GM20000 (cell line): ENCODE data around the gene MYO1D.

Experiments used
- DNase-seq: peaks from one replicate; pipeline ENCODE4 v3.0.0; 2012; ENCODE audit warnings: low spot score
- CTCF ChIP-seq: IDR thresholded peaks from 2 replicates; pipeline ENCODE4 v1.5.1; 2012; ENCODE audit warnings: mild to moderate bottlenecking, control low read depth; ENCODE audit errors: extremely low read depth, missing control alignments

Gene MYO1D

GRCh38 chr17:32520737-32521404 lies 356.1 kb downstream of the MYO1D start:
- no peak for TF ChIP-seq CTCF
- no peak for DNase-seq

DNA sequence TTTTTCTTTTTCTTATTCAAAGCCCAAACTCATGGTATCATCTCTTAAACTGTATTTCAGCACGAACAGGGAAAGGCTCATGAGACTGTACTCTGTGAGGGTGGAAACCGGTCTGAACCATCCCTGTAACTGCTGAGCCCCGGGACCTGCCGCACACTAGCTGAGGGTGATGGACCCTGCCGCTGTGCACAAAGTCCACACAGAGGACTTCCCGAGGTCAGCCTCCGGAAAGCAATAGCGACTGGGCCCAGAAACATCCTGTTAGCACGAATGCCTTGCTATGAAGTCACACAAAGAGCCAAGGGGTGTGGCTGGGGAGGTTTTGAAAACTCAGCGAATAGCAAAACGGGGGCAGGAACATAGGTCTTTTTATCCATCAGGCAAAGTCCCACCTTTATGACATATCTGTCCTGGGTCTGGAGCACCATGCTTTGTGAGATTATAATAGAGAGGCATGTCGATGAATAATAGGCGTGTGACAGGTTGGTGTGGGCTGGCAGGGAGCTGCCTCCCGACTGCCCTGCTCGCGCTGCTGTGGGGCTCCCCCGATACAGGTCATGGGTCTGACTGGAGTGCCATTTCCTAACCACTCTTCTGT lies 356.7 kb downstream of the MYO1D start:
- no peak for TF ChIP-seq CTCF
- peak; percentile 67 for DNase-seq

- TF ChIP-seq CTCF: no peak
- DNase-seq: peak; percentile 77
These were observed 357.5 kb downstream of the MYO1D start for GRCh38 chr17:32519228-32520103.

GRCh38 chr17:32518646-32519227 lies 358.2 kb downstream of the MYO1D start:
- TF ChIP-seq CTCF: no peak
- DNase-seq: no peak

DNA sequence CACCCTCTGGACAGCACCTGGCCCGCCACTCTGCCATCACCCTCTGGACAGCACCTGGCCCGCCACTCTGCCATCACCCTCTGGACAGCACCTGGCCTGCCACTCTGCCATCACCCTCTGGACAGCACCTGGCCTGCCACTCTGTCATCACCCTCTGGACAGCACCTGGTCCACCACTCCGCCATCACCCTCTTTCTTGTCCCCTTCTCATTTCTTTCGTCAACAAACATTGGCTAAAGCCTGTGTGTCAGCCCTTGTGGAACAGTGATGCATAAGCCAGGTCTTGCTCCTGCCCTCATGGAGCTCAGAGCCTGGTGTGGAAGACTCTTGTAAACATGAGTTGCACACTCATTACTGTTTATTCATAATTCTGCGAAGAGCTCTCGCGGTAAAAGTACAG lies 358.9 kb downstream of the MYO1D start:
- no peak for TF ChIP-seq CTCF
- DNase-seq: no peak

DNA sequence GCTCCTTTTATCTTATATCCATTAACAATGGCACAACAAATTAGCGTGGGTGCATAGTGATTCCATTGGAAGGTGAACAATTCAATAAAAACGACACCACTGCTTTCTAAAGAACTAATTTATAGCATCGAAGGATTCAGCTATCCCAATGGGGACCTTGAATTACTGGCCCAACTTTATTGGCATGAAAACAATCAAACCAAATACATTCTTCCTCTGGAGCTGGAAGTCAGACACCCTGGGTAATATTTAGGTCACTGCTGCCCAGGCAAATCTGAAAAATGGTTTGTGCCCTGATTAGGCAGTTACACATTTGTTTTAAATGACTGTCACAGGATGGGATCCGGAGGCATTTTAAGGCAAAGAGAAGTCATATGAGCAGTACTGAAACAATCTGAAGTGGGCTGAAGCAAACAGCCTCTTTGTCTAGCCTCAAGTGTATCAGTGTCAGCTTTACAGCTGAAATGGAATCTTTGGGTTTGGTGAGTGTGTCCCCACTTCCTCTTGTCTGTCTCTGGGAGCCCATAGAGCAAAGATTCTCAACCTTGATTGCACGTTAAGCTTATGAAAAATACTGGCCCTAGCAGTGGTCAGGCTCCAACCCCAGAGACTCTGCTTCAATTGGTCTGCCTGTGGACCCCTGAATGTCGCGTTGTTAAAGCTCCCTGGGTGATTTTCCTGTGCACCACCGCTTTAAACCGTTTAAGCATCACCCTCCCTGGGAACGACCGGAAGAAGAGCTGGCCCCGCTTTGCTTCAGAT lies 359.8 kb downstream of the MYO1D start:
- TF ChIP-seq CTCF: no peak
- peak; percentile 60 for DNase-seq
